Karpas-422 (cell line): ENCODE measurements around the gene ODAPH. TPM values are rescaled to one million over a fixed set of nuclear protein-coding genes. Genes with fewer than 3 reads are reported as not detected.

ENCODE experiments used
- DNase-seq: peaks from one replicate; pipeline ENCODE4 v3.0.0-alpha.2; 2015
- H2AFZ ChIP-seq: fragments of 200-600 bp; sonication (generic); 2 replicates; pipeline ENCODE4 v1.6.1; 2014; ENCODE audit warnings: antibody characterized with exemption, low read length, mixed read lengths
- H3K27ac ChIP-seq: fragments of 200-600 bp; sonication (generic); 2 replicates; pipeline ENCODE4 v1.5.1; 2014; ENCODE audit warnings: mild to moderate bottlenecking, low read length, moderate library complexity
- H3K27me3 ChIP-seq: fragments of 200-600 bp; sonication (generic); 2 replicates; pipeline ENCODE4 v1.6.1; 2014; ENCODE audit warnings: low read length, mixed read lengths
- H3K36me3 ChIP-seq: fragments of 200-600 bp; sonication (generic); 2 replicates; pipeline ENCODE4 v1.6.1; 2014; ENCODE audit warnings: low read length, mixed read lengths; ENCODE audit not compliant: insufficient read depth
- H3K4me1 ChIP-seq: fragments of 200-600 bp; sonication (generic); 2 replicates; pipeline ENCODE4 v1.6.1; 2014; ENCODE audit warnings: mild to moderate bottlenecking, low read length, mixed read lengths
- H3K4me2 ChIP-seq: fragments of 200-600 bp; sonication (generic); 2 replicates; pipeline ENCODE4 v1.6.1; 2014; ENCODE audit warnings: low read length, low read depth, mild to moderate bottlenecking; ENCODE audit not compliant: poor library complexity, severe bottlenecking
- H3K4me3 ChIP-seq: fragments of 200-600 bp; sonication (generic); 2 replicates; pipeline ENCODE4 v1.5.1; 2014; ENCODE audit warnings: mild to moderate bottlenecking, antibody characterized with exemption, low read length, mixed read lengths
- H3K79me2 ChIP-seq: fragments of 200-600 bp; sonication (generic); 2 replicates; pipeline ENCODE4 v1.6.1; 2014; ENCODE audit warnings: mild to moderate bottlenecking, low read length, mixed read lengths
- H3K9ac ChIP-seq: fragments of 200-600 bp; sonication (generic); 2 replicates; pipeline ENCODE4 v1.6.0; 2014; ENCODE audit warnings: low read length
- H3K9me2 ChIP-seq: fragments of 200-600 bp; sonication (generic), shearing (Covaris generic); replicated peaks from 2 replicates; pipeline ENCODE4 v1.6.0; 2014; ENCODE audit warnings: mild to moderate bottlenecking, low read length, moderate library complexity; ENCODE audit not compliant: insufficient read depth
- H3K9me3 ChIP-seq: fragments of 300-700, 200-600 bp; sonication (generic); 2 replicates; pipeline ENCODE4 v1.6.1; 2014; ENCODE audit warnings: low read length, mixed read lengths
- H4K20me1 ChIP-seq: fragments of 200-600 bp; sonication (generic); 2 replicates; pipeline ENCODE4 v1.6.1; 2014; ENCODE audit warnings: mild to moderate bottlenecking, antibody characterized with exemption, low read length, low read depth; ENCODE audit not compliant: insufficient read depth
- total RNA-seq: library from RNA; depleted of rRNA; stranded (reverse); fragments of >200 nt; shearing (Covaris generic); gene quantifications from 2 replicates; pipeline ENCODE4 v1.2.3, GENCODE V29; 2014; ENCODE audit warnings: low replicate concordance; rRNA removed

Gene ODAPH
- total RNA-seq, 1 experiment from 2014 or later, result not detected

GRCh38 chr4:75593393-75593792 lies 37.5 kb downstream of the ODAPH start:
- H3K79me2 ChIP-seq, result no peaks in the 10 kb centered on the region
- no peaks in the 10 kb centered on the region for H3K36me3 ChIP-seq

DNA sequence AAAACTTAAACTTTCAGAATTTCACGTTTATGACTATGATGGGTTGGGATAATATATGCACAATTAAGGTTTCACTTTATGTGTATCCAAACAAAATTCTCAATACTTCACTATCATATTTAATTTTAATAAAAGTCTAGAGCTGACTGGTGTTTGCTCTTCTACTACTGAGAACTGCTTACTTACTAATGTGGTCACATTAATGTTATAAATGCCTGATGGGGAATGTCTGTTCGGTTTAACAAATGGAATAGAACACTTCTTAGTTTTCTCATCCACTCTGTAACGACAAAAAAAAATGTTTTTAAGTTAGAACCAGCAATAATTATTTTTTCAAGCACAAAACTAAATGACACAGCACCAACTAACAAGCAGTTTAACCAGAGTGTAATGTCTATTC lies 40.2 kb downstream of the ODAPH start:
- H3K9me3 ChIP-seq, result no peaks in the 10 kb centered on the region
- no peaks in the 10 kb centered on the region for H3K9me2 ChIP-seq
- no peaks in the 10 kb centered on the region for H4K20me1 ChIP-seq
- H3K9ac ChIP-seq, result no peak overlapping the region
- no peak overlapping the region for H3K4me2 ChIP-seq
- H3K4me1 ChIP-seq, result no peaks in the 10 kb centered on the region
- H2AFZ ChIP-seq, result no peak overlapping the region
- H3K27ac ChIP-seq, result no peak overlapping the region
- no peaks in the 10 kb centered on the region for H3K27me3 ChIP-seq
- H3K36me3 ChIP-seq, result no peaks in the 10 kb centered on the region
- DNase-seq, result no peak
- H3K4me3 ChIP-seq, result no peak overlapping the region
- no peaks in the 10 kb centered on the region for H3K79me2 ChIP-seq

More at GRCh38 chr4:75593393-75593792, 37.5 kb downstream of the ODAPH start:
- no peak overlapping the region for H3K27ac ChIP-seq
- DNase-seq, result no peak
- no peaks in the 10 kb centered on the region for H3K9me3 ChIP-seq
- H3K4me2 ChIP-seq, result no peak overlapping the region
- no peaks in the 10 kb centered on the region for H3K9me2 ChIP-seq
- no peaks in the 10 kb centered on the region for H4K20me1 ChIP-seq
- no peak overlapping the region for H3K4me3 ChIP-seq
- H3K4me1 ChIP-seq, result no peaks in the 10 kb centered on the region
- H2AFZ ChIP-seq, result no peak overlapping the region
- H3K9ac ChIP-seq, result no peak overlapping the region
- H3K27me3 ChIP-seq, result no peaks in the 10 kb centered on the region

DNA sequence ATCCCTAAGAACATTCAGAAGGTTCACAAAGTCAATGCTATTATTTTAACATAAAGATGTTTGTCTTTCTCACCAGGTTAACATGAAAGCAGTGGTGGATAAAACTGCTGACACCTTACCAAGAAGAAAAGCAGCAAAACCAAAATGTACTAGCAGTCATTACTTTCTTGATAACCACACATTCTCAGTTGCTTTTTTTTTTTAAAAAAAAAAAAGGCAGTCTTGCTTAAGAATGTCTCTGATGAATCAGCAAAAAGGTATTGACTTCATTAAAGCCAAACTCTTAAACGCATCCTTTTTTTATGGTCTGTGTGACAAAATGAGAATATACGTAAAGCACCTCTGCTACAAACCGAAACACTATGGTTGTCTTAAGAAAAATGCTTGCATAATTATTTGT lies 42.5 kb downstream of the ODAPH start:
- no peak for DNase-seq
- Histone ChIP-seq H3K4me1 (no peaks in the 10 kb centered on the region), H3K27ac (no peak overlapping the region), H4K20me1 (no peaks in the 10 kb centered on the region), H2AFZ (no peak overlapping the region), H3K27me3 (no peaks in the 10 kb centered on the region), H3K9ac (no peak overlapping the region), H3K4me3 (no peak overlapping the region), H3K9me3 (no peaks in the 10 kb centered on the region), H3K9me2 (no peaks in the 10 kb centered on the region), H3K36me3 (no peaks in the 10 kb centered on the region), H3K79me2 (no peaks in the 10 kb centered on the region), H3K4me2 (no peak overlapping the region)

GRCh38 chr4:75599647-75600046 lies 43.8 kb downstream of the ODAPH start:
- H2AFZ ChIP-seq, result no peak overlapping the region
- no peak overlapping the region for H3K4me2 ChIP-seq
- no peaks in the 10 kb centered on the region for H3K9me3 ChIP-seq
- DNase-seq, result no peak
- H3K9ac ChIP-seq, result no peak overlapping the region
- no peaks in the 10 kb centered on the region for H3K36me3 ChIP-seq
- no peaks in the 10 kb centered on the region for H3K79me2 ChIP-seq
- H3K4me3 ChIP-seq, result no peak overlapping the region
- no peaks in the 10 kb centered on the region for H3K27me3 ChIP-seq
- no peaks in the 10 kb centered on the region for H3K4me1 ChIP-seq
- no peaks in the 10 kb centered on the region for H3K9me2 ChIP-seq
- H4K20me1 ChIP-seq, result no peaks in the 10 kb centered on the region
- no peak overlapping the region for H3K27ac ChIP-seq

GRCh38 chr4:75605928-75606327 lies 50.1 kb downstream of the ODAPH start:
- Histone ChIP-seq H3K4me2 (no peak overlapping the region), H3K79me2 (no peaks in the 10 kb centered on the region), H3K4me3 (no peak overlapping the region), H3K9me2 (no peaks in the 10 kb centered on the region), H3K9ac (no peak overlapping the region), H3K36me3 (no peaks in the 10 kb centered on the region), H3K27ac (no peak overlapping the region), H3K27me3 (no peaks in the 10 kb centered on the region), H3K4me1 (no peaks in the 10 kb centered on the region), H2AFZ (no peak overlapping the region), H3K9me3 (no peaks in the 10 kb centered on the region), H4K20me1 (no peaks in the 10 kb centered on the region)
- no peak for DNase-seq

- Histone ChIP-seq H3K27me3 (no peaks in the 10 kb centered on the region), H3K4me1 (no peaks in the 10 kb centered on the region), H2AFZ (no peak overlapping the region), H3K36me3 (no peaks in the 10 kb centered on the region), H3K27ac (no peak overlapping the region), H3K4me3 (no peak overlapping the region), H3K4me2 (no peak overlapping the region), H3K79me2 (no peaks in the 10 kb centered on the region), H3K9ac (no peak overlapping the region), H4K20me1 (no peaks in the 10 kb centered on the region), H3K9me3 (no peaks in the 10 kb centered on the region), H3K9me2 (no peaks in the 10 kb centered on the region)
- DNase-seq, result no peak
These were observed 56.4 kb downstream of the ODAPH start for GRCh38 chr4:75612306-75612705.

Other genes with a start within 250 kb of the ODAPH start
- gene RCHY1, start 41.7 kb upstream of the ODAPH start, total RNA-seq, result 10.2 and 13.7 TPM in 2 replicates
- gene THAP6, start 41.6 kb upstream of the ODAPH start, total RNA-seq, result 17.8 and 18.7 TPM in 2 replicates
- gene CDKL2, start 74.5 kb downstream of the ODAPH start, total RNA-seq, result 0.11 TPM in 1 of 2 replicates, not detected in the other
- 50.5 and 81.0 TPM in 2 replicates for gene G3BP2, start 117.3 kb downstream of the ODAPH start, total RNA-seq
- gene USO1, start 168.5 kb downstream of the ODAPH start, total RNA-seq, result 20.2 and 26.2 TPM in 2 replicates